ENCODE results near the gene ISG20. TPM values are rescaled to one million over a fixed set of nuclear protein-coding genes. Genes with fewer than 3 reads are reported as not detected.

Gene ISG20
- polyA plus RNA-seq, result 100 to 1,000 TPM; 286 to 365 (median 342) TPM

GRCh38 chr15:88638626-88639372 lies at the start of gene ISG20:
Gene ISG20 (plus strand): TSS chr15:88639016. CDS start chr15:88639367, 351 bp downstream.
- Mint-ChIP-seq H3K4me3 (peak within 1 kb of the TSS; percentile 88 to 99 (median 94)), H3K4me1 (peaks cover 72 to 82% of the 10 kb centered on the region in 2 donors), H3K27ac (peak within 1 kb of the TSS; percentile 97 to 100 (median 99)), H3K9me3 (no peaks in the 10 kb centered on the region), H3K36me3 (peaks cover 14 to 18% (median 16%) of the 10 kb centered on the region in 3 donors), H3K27me3 (ENCODE audit: low read depth in 3 of 3) (peaks cover 19 to 20% (median 20%) of the 10 kb centered on the region in 3 donors)
- DNase-seq, result peak; percentile 97 to 98 (median 97)

GRCh38 chr15:88590759-88591158 lies 48.1 kb upstream of the ISG20 start:
- Mint-ChIP-seq H3K36me3 (peaks cover 0 to 4% (median 0%) of the 10 kb centered on the region in 3 donors), H3K27me3 (ENCODE audit: low read depth in 3 of 3) (peaks cover 0 to 8% (median 3%) of the 10 kb centered on the region in 3 donors), H3K4me3 (no peak overlapping the region), H3K27ac (no peak overlapping the region), H3K9me3 (peaks cover 0 to 2% (median 0%) of the 10 kb centered on the region in 6 donors), H3K4me1 (no peaks in the 10 kb centered on the region)
- no peak for DNase-seq

GRCh38 chr15:88591384-88591783 lies 47.4 kb upstream of the ISG20 start:
- peaks cover 0 to 4% (median 0%) of the 10 kb centered on the region in 3 donors for H3K36me3 Mint-ChIP-seq

GRCh38 chr15:88603885-88604284 lies 34.9 kb upstream of the ISG20 start:
- Mint-ChIP-seq H3K36me3 (peaks cover 0 to 13% (median 0%) of the 10 kb centered on the region in 3 donors), H3K27ac (no peak overlapping the region), H3K9me3 (no peaks in the 10 kb centered on the region), H3K27me3 (ENCODE audit: low read depth in 3 of 3) (peaks cover 15 to 37% (median 20%) of the 10 kb centered on the region in 3 donors), H3K4me1 (peaks cover 0 to 2% of the 10 kb centered on the region in 2 donors), H3K4me3 (peak overlapping the region in 1 of 5 donors; percentile 17)
- no peak for DNase-seq

More at GRCh38 chr15:88591384-88591783, 47.4 kb upstream of the ISG20 start:
- peaks cover 0 to 8% (median 6%) of the 10 kb centered on the region in 3 donors for H3K27me3 Mint-ChIP-seq (ENCODE audit: low read depth in 3 of 3)
- no peaks in the 10 kb centered on the region for H3K4me1 Mint-ChIP-seq
- no peak overlapping the region for H3K27ac Mint-ChIP-seq
- no peak overlapping the region for H3K4me3 Mint-ChIP-seq
- DNase-seq, result no peak
- peaks cover 0 to 3% (median 0%) of the 10 kb centered on the region in 6 donors for H3K9me3 Mint-ChIP-seq

- no peak overlapping the region for H3K27ac Mint-ChIP-seq
- H3K27me3 Mint-ChIP-seq (ENCODE audit: low read depth in 3 of 3), result peaks cover 17 to 40% (median 23%) of the 10 kb centered on the region in 3 donors
- no peak overlapping the region for H3K4me3 Mint-ChIP-seq
- no peak for DNase-seq
- H3K4me1 Mint-ChIP-seq, result peaks cover 0 to 2% of the 10 kb centered on the region in 2 donors
- no peaks in the 10 kb centered on the region for H3K9me3 Mint-ChIP-seq
- peaks cover 0 to 17% (median 0%) of the 10 kb centered on the region in 3 donors for H3K36me3 Mint-ChIP-seq
Observed at GRCh38 chr15:88604381-88605188, 34.2 kb upstream of the ISG20 start.

GRCh38 chr15:88605189-88606069 lies 33.4 kb upstream of the ISG20 start:
- Mint-ChIP-seq H3K27ac (no peak overlapping the region), H3K4me3 (peak overlapping the region in 1 of 5 donors; percentile 15), H3K36me3 (peaks cover 0 to 19% (median 0%) of the 10 kb centered on the region in 3 donors), H3K4me1 (peaks cover 0 to 2% of the 10 kb centered on the region in 2 donors), H3K27me3 (ENCODE audit: low read depth in 3 of 3) (peaks cover 21 to 41% (median 23%) of the 10 kb centered on the region in 3 donors), H3K9me3 (no peaks in the 10 kb centered on the region)
- peak in 2 of 3 donors; percentile 24 to 27 for DNase-seq

GRCh38 chr15:88606070-88606794 lies 32.6 kb upstream of the ISG20 start:
- H3K4me1 Mint-ChIP-seq, result peaks cover 0 to 2% of the 10 kb centered on the region in 2 donors
- DNase-seq, result no peak
- peaks cover 0 to 19% (median 0%) of the 10 kb centered on the region in 3 donors for H3K36me3 Mint-ChIP-seq
- H3K9me3 Mint-ChIP-seq, result no peaks in the 10 kb centered on the region
- H3K27ac Mint-ChIP-seq, result no peak overlapping the region
- H3K4me3 Mint-ChIP-seq, result no peak overlapping the region
- peaks cover 22 to 42% (median 27%) of the 10 kb centered on the region in 3 donors for H3K27me3 Mint-ChIP-seq (ENCODE audit: low read depth in 3 of 3)

GRCh38 chr15:88607951-88608350 lies 30.9 kb upstream of the ISG20 start:
- Mint-ChIP-seq H3K27me3 (ENCODE audit: low read depth in 3 of 3) (peaks cover 21 to 37% (median 29%) of the 10 kb centered on the region in 3 donors), H3K27ac (no peak overlapping the region), H3K4me3 (no peak overlapping the region), H3K4me1 (peaks cover 0 to 2% of the 10 kb centered on the region in 2 donors), H3K9me3 (no peaks in the 10 kb centered on the region), H3K36me3 (peaks cover 0 to 19% (median 0%) of the 10 kb centered on the region in 3 donors)
- no peak for DNase-seq

- Mint-ChIP-seq H3K27me3 (ENCODE audit: low read depth in 3 of 3) (peaks cover 18 to 40% (median 23%) of the 10 kb centered on the region in 3 donors), H3K27ac (no peak overlapping the region), H3K4me3 (no peak overlapping the region), H3K36me3 (peaks cover 0 to 16% (median 0%) of the 10 kb centered on the region in 3 donors), H3K4me1 (peaks cover 0 to 2% of the 10 kb centered on the region in 2 donors), H3K9me3 (no peaks in the 10 kb centered on the region)
- DNase-seq, result no peak
Observed at GRCh38 chr15:88608607-88609181, 30.1 kb upstream of the ISG20 start.

GRCh38 chr15:88609344-88610090 lies 29.3 kb upstream of the ISG20 start:
- Mint-ChIP-seq H3K9me3 (no peaks in the 10 kb centered on the region), H3K4me1 (no peaks in the 10 kb centered on the region), H3K4me3 (no peak overlapping the region), H3K27me3 (ENCODE audit: low read depth in 3 of 3) (peaks cover 17 to 37% (median 18%) of the 10 kb centered on the region in 3 donors), H3K36me3 (peaks cover 0 to 13% (median 0%) of the 10 kb centered on the region in 3 donors), H3K27ac (no peak overlapping the region)
- DNase-seq, result no peak

GRCh38 chr15:88610701-88611231 lies 28.1 kb upstream of the ISG20 start:
- H3K36me3 Mint-ChIP-seq, result peaks cover 0 to 13% (median 0%) of the 10 kb centered on the region in 3 donors

More at GRCh38 chr15:88610701-88611231, 28.1 kb upstream of the ISG20 start:
- DNase-seq, result no peak
- Mint-ChIP-seq H3K27ac (no peak overlapping the region), H3K4me1 (no peaks in the 10 kb centered on the region), H3K4me3 (no peak overlapping the region), H3K9me3 (no peaks in the 10 kb centered on the region), H3K27me3 (ENCODE audit: low read depth in 3 of 3) (peaks cover 13 to 34% (median 18%) of the 10 kb centered on the region in 3 donors)

All from immature natural killer cell (primary cell).